DMS 273 treated with DMSO at 0.1 percent for 48 hours (cell line): ENCODE measurements around the gene NR2E3.

Source experiments
- DNase-seq: peaks from one replicate; lab custom pipeline; 2025; lab: John Stamatoyannopoulos, UW

The NR2E3 gene

GRCh38 chr15:71791975-71792374 is 18.4 kb upstream of the NR2E3 start:
- no peak for DNase-seq

GRCh38 chr15:71792521-71792920 is 17.8 kb upstream of the NR2E3 start:
- DNase-seq, result no peak

DNA sequence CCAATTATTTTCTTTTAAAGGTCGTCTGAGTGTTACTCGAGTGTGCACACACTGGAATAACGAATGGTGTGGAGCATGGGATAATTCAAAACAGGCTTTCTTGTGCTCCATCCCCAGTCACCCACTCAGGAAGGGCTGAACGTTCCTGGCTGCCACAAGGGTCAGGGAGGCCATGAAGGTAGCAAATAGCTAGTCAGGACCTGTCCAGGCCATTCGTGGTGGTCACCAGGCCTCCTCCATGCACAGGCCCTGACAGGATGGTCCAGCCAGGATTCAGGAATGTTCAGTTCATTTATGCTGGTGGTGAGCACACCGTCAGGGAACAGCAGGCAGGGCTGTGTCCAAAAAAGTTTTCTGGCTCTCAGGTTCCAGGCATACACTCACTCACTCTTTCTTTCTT is 11.7 kb upstream of the NR2E3 start:
- DNase-seq, result no peak

DNA sequence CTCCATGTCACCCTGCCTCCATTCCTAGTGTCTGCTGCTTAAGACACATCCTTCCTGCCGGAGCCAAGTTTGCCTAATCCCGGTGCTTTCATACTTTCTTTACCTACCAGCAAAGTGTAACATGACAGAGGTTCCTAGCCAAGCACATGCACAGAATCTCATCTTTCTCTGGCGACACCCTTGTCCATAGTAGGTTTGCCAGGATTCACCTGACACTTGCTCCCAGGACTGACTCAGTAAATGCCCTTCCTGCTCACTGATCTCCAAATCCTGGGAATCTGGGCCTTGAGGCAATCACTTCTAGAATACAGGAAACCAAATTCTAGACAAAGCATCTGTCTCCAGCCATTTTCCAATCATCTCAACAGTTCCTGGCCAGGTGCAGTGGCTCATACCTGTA is 10.2 kb upstream of the NR2E3 start:
- DNase-seq, result no peak

DNA sequence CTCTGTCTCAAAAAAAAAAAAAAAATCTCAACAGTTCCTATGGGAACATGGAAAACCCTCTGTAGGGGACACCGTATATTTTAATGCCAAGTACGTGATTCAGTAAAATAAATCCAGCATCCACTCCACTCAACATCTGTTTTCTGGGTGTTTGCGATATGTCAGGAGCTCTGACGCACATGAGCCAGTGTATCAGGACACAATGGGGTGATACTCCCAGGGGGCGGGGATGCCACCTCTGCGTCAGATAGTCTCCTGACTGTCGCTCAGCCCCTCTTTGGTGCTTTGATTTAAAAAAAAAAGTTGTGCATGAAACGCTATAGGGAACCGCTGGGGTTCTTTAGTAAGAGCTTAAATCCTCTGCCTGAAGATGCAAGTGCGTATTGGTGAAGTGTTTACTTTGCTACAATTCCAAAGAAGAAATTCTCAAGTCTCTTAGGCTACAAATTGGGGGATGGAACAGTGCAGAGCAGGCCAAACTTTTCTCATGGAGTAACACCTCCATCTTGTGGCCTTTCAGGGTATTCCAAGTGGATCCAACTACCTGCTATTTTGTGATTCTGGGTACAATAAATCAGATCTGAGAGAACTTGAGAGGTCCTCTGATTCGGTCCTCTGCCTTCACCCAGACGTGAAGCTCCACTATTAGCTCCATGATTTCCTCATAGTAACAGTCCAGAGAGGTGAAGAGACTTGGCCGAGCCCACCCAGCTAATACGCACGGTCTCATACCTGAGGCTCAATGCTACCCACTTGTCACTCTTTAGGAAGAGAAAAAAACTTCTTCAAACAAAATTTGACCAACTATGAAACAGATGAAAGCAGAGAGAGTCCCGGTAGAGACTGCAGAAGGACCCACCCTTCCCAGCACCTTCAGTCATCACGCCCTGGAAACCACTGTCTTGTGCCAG is 9.3 kb upstream of the NR2E3 start:
- no peak for DNase-seq

DNA sequence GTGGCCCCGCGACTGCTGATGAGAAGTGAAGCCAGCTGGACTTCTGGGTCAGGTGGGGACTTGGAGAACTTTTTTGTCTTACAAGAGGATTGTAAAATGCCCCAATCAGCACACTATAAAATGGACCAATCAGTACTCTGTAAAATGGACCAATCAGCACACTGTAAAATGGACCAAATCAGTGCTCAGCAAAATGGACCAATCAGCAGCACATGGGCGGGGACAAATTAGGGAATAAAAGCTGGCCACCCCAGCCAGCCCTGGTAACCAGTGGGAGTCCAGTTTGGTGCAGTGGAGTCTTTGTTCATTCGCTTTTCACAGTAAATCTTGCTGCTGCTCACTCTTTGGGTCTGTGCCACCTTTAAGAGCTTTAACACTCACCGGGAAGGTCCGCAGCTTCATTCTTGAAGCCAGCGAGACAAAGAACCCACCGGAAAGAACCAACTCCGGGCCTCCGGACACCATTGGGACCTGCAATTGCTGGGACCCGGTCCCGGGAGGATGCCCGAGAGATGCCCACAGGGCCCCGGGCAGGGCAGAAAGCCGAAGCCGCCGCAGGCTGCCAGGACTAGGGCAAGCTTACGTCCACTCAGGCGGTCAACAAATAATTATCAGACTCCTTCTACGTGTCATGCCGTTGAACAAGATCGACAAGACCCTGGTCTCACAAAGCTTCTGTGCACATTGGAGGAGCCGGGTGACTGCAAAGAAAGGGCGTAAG is 8.3 kb upstream of the NR2E3 start:
- no peak for DNase-seq

DNA sequence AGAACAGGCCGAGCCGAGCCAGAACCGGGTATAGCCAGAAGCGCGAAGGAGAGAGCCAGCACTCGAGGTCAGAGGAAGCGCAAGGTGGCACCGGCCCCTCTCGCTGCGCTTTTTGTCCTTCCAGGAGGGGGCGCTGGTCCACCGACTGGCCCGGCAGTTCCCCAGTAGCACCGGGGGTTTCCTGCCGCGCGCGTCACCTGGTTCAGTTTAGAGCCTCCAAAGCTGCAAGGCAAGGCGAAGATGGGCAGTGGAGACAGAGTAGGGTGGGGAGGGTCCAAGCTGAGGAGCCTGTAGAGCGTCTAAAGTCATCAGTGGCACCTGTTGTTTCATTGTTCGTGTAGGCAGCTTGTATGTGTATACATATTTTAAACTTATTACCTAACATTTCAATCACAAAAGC is 7.6 kb upstream of the NR2E3 start:
- DNase-seq, result no peak

GRCh38 chr15:71804226-71804625 is 6.1 kb upstream of the NR2E3 start:
- no peak for DNase-seq

DNA sequence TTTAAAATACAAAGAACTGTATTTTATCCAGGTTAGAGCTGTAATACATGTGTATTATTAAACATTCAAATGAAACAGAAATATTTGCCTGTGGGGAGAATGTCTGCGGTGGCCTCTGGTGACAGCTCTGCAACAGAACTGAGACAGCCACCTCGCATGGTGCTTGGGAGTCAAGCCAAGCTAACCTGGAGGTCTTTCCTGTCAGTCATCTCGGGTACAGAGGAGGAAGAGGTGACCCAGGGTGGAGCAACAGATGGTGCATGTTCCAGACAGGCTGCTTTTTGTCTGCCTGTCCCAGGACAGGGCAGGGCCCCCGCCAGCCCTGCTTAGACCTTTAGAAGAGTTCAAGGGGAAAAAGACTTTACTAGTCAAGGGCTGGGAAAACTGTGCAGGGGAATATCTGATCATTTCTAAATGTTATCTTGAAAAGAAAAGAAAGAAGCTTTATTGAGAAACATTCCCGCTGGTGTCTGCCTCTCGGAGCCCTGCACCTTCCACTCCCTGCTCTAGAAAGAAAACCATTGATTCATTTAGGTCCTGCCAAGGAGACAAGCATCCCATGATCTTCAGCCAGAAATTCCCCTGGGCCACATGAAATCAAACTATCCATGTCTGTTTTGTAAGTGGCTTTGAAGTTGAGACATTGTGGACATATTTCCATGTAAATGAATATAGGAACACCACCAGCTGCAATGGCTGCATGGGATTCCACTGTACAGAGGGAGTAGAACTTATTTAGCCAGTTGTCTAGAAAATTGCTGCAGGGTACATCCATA is 5.5 kb upstream of the NR2E3 start:
- DNase-seq, result no peak

DNA sequence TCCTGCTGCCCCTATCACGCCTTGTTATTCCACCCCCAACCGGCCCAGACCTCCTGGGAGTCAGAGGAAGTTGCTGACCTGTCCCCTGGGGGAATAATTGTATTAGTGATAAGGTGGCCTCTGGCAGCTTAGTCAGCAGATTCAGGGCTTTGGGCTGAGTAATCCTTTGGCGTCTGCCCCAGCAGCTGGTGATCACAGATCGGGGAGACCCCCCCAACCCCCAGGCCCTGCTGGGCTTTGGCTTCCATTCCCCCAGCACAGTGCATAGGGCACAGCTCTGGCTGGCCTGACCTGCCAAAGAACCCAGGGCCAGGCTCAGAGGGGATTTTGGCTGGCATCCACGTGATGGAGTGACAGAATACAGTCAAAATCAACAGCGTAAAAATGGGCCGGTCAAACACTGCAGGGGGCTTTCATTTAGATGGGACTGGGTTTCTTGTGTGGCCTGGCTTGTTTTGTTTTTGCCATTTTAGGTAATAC is 3.9 kb upstream of the NR2E3 start:
- no peak for DNase-seq

GRCh38 chr15:71807125-71807629 is 3.2 kb upstream of the NR2E3 start:
- DNase-seq, result no peak

GRCh38 chr15:71807691-71808091 is 2.7 kb upstream of the NR2E3 start:
- no peak for DNase-seq

DNA sequence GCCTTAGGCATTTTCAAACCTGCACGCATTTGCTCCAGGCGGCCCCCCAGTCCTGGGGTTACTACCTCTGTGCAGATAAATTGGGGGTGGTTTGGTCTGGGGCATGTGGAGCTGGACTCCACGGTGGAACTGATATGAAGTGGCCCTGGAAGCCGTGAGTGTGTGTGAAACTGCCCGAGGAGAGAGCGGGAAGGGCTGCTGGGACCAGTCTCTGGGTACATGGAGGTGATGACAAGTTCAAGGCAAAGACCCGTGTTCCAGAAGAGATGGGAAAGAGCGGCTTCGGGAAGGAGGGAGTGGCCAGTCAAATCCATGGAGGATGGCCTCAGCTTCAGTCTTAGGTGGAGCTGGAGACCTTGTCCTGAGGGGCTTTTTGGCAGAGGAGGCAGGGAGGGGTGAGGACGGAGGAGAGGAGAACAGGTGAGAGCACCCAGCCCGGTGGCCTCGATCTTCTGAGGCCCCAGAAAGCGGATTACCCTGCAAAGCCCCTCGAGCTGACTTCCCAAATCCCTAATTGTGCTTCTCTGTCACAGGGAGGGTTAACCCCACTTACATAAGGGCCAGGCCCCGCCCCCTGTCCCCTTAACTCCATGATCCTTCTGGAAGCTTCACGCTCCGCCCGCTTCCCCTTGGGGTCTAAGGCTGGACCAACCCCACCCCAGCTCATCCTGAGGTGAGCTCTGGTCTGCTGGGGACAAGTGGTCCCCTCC is 1.9 kb upstream of the NR2E3 start:
- DNase-seq, result no peak

- DNase-seq, result no peak
Observed at GRCh38 chr15:71809346-71809745, 1.0 kb upstream of the NR2E3 start.

DNA sequence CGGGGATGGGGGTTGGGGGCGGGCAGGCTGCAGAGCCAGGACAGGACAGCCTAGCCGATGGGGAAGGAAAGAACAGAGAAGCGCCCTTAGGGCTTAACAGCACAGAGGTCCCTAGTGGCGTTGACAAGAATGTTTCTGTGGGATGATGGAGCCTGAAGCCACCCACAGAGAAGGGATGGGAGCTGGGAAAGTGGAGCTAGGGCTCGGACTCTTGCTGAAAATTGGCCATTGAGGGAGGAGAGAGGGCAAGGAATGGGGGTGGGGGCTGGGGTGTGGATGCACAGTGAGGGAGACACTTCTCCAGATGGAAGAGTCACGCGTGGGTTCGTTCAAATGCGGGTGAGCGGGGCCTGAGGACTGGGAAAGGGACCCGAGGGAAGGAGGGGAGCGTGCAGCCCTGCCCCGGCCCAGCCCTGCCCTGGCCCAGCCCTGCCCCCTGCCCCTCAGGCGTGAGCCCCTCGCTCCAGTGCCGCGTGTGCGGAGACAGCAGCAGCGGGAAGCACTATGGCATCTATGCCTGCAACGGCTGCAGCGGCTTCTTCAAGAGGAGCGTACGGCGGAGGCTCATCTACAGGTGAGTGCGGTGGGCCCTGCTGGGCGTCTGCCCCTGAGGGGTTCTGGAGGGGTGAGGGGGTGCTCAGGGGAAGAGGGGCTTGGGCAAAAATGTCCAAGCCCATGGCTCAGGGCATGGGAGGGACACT is 832 bp downstream of the NR2E3 start:
- DNase-seq, result no peak

DNA sequence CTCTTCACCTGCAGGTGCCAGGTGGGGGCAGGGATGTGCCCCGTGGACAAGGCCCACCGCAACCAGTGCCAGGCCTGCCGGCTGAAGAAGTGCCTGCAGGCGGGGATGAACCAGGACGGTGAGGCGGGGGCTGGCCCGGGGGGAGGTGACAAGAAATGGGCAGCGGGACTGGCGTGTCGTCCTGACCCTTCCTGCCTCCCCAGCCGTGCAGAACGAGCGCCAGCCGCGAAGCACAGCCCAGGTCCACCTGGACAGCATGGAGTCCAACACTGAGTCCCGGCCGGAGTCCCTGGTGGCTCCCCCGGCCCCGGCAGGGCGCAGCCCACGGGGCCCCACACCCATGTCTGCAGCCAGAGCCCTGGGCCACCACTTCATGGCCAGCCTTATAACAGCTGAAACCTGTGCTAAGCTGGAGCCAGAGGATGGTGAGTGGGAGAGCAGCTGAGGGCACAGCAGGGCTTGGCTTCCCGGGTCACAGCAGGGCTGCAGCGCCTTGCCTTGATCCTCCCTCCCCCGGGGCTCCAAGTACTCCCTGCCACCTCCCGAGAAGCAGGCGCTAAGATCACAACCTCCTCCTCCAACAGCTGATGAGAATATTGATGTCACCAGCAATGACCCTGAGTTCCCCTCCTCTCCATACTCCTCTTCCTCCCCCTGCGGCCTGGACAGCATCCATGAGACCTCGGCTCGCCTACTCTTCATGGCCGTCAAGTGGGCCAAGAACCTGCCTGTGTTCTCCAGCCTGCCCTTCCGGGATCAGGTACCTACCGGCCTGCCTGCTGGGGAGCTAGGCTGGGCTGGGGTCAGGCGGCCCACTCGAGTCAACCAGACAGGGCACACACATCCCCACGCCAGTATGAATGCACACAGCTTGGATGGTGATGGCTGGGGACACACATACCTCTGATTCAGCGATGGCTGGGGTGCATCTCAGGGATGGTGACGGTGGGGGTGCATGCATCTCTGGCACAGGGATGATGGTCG is 1.7 kb downstream of the NR2E3 start:
- DNase-seq, result no peak

GRCh38 chr15:71812966-71813722 is 2.8 kb downstream of the NR2E3 start:
- DNase-seq, result no peak

- DNase-seq, result no peak
Observed at GRCh38 chr15:71813723-71814470, 3.5 kb downstream of the NR2E3 start.
